GM18519 (cell line): ENCODE results near the gene ERC2.

Experiments used
- ATAC-seq: cut with Tn5 transposase; IDR thresholded peaks from one replicate; pipeline ENCODE4 v1.9.1; 2021; ENCODE audit warnings: mild to moderate bottlenecking, moderate library complexity; ENCODE audit not compliant: unreplicated experiment, low FRiP score

Gene ERC2

DNA sequence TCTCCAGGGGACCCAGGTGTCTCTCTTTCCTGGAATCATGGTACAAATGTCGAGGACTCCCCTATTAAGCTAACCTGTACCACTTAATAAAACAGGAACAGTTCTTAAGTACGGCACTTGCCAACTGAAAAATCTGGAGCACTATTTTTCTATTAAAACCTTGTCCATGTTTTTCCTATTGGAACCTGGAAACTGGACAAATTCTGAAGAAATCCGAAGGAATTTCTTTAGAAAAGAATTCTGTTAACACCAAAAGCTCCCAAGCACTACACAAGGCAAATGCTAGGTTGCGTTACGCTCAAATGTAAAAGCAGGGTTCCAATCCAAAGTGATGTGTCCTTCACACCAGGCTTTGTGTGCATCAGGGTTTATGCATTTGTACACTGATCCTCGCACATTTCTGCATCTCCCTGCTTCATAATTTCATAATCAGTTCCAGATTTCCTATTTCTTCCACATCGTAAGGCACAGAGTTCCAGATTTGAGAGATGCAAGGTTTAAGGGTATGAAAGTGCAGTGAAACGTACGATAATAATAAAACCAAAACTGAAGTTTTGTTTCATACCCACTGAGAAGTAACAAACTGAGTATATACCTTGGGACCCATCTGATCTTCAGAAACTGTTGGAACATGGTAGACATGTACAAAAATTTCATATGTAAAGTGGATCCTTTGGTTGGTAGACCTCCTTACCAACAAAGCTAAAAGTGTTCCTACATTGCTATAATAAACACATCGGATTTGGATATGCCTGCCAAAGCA lies 849.0 kb downstream of the ERC2 start:
- ATAC-seq = no peak

DNA sequence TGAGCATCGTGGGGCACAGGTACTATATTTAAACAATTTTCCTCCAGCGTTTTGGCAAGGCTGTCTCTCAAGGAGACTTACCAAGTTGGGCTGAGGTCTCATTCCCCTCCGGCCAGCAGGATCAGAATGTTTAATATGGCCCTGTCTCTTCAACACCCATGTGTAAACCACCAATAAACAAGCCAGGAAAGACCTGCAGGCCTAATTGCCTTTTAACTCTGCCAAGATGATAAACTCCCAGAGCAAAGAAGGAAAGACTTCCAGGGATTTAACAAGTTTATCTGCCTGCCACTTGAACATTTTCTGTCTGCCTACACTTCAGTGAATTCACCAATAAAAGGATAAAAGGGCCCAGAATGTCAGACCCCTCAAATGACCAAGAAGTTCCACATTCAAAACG lies 850.9 kb downstream of the ERC2 start:
- ATAC-seq = no peak

DNA sequence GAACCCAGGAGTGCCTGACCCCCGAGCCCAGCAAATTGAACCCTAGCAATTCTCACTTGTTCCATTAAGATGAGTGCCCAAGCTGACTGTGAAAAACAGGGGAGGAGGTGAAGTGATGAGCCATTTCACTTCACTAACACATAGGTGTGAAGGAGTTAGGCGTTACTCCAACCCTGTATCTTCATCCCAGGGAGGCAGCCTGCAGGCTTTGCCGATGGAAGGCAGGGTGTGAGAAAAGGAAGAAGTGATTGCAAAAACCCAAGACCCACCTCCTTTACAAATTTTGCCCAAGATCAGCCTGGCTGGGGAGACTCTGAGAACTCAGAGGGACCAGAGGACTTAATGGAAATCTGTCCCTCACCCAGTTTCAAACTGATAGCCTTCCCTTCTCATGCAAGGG lies 851.5 kb downstream of the ERC2 start:
- ATAC-seq = no peak

DNA sequence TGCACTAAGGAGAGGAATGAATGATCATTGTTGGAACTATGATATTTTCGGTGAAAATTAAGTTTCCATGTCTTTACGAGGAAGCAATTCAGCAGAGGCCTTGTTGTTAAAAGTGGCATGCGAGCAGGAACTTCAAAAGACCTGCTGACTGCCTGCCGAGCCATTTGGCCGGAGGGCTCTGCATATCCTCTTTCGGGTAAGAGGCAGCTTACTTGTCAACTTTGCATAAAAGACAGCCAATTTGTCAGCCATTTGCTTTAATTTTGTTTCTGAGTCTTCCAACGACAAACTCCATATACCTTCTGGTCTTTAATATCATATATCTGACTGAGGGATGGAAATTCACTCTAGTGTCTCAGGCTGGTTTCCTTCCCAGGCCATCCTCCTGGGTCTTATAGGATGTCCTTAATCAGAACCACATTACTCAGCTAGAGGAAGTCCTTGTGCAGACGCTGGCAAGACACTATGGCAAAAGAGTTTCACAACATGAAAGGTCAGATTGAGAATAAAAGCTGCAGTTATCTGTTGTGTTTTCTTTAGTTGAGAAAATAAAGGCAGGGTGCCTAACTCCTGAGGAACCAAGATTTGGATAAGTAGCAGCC lies 852.5 kb downstream of the ERC2 start:
- no peak for ATAC-seq

DNA sequence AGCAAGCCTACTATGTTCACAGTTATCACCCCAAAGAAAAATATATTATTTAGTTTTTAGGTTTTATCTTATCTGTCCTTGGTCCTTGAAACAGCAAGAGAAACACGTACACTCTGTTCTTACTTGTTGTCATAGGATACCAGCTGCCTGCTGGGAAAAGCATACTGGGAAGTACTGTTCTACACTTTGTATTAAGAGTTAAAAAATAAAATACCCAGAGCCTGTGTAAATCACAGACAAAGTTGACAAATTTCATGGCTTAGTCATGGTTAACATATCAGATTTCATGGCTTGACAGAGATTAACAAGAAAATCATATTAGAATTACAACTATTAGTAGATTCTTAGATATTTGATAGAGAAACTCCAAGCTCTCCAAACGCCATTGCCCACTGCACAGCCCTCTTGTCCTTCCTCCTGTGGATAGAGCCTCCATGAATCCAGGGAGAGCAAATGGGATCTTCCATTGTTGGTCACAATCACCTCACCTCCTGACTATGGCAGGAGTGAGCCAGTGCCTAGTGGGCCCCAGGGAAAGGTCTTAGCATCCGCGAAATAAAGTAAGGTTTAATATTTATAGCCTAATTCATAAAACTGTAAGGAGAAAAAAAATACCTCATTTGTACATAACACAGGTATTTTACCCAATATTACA lies 853.1 kb downstream of the ERC2 start:
- no peak for ATAC-seq

DNA sequence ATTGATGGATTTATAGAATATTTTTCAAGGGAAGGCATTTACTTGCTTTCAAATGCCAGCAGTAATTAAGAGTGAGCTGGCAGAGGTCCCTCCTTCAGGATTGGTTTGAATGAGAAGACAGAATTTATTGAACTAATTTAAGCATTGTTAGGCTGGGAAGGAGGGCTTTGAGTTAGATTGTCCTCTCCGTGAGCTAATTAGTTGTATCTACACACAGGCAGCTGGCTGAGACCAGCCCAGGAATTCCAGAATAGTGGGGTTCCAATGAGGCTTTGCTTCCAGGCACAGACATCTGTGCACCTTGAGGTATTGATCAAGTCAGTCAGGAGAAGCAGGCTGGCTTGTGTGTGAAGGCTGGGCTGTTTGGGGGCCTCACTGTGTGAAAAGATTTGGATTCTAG lies 857.1 kb downstream of the ERC2 start:
- ATAC-seq = no peak

DNA sequence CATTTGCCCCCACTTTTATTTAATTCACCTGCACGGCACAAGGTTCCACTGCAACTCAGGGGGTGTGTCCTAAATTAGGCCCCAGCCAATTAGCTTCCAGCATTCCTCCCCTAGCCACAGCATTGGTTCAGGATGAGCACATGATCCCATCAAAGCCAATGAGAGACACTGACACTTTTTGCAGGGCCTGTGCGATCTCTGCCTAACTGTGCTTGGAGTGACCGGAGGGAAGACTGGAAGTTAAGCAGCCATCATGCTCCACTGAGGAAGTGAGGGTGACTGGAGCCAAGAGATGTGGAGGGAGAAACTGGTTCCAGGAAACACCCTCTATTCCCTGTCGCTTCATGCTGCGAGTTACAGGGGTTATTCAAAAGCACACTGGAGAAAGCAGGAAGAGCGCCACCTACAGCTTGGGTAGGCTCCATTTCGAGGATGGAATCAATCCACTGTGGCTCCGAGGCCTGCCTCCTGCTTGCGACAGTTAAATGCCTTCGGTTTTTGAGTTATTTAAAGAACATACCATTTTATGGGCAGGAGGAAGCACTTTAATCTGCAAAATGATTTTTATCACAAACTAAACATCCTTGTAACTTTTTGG lies 858.9 kb downstream of the ERC2 start:
- ATAC-seq = no peak

DNA sequence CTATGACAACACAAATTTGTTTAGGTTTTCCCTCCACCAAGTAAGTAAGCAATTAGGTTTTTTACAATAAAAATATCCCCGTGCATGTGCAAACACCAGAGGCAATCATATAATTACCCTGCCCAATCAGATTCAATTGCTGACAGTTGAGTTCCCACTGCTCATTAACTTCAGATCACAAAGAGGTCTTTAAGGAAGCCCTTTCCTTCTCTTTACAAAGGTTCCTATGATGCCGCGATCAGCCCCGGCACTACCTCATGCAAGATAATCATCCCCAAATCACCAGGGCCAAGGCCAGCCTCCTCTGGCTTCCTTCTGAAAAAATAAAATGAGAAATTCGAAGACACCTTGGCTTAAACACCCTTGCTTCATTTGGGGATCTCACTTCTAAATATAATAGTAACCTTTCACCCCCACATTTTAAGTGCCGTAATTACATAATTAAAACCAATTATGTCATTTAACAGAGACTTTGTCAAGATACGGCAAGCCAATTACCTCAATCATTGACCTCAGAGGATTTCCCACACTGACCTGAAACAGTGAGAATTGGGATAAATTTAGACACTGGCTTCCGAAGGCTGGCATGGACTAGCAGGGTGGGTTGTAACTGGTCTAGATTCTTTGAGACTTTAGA lies 859.8 kb downstream of the ERC2 start:
- ATAC-seq = no peak

DNA sequence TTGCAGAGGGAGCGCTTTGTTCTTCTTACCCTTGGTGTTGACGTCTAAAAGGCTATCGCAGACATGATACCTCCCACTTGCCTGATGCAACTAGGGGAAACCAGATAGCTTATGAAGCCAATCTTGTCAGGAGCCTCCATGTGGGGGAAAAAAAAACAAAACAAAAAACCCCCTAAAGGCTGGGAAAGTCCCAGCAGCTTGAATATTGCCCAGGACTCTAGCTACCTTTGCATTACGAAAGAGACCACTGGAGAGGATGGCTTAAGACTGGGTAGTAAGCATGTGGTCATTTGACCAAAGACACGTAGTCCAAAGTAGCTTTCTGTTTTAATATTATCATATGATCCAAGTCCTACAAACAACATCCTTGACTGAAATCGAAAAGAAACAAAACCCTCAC lies 860.4 kb downstream of the ERC2 start:
- peak; percentile 81 for ATAC-seq

DNA sequence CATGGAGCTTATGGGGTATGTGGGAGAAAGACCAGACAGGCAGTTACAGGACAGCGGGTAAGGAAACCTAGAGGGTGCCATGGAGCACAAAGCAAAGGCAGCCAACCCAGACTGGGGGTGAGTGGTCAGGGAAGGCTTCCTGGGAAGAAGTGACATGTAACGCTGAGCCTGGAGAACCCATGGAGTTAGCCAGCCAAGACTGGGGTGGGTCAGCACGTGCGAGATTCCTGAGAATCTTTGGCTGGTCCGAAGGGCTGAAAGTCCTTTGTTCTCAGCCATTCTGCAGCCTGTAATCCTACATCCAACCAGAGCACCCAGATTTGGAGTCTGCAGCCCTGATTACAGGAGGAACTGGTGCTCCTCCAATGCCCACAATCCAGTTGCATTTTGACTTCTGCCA lies 861.1 kb downstream of the ERC2 start:
- ATAC-seq = no peak

DNA sequence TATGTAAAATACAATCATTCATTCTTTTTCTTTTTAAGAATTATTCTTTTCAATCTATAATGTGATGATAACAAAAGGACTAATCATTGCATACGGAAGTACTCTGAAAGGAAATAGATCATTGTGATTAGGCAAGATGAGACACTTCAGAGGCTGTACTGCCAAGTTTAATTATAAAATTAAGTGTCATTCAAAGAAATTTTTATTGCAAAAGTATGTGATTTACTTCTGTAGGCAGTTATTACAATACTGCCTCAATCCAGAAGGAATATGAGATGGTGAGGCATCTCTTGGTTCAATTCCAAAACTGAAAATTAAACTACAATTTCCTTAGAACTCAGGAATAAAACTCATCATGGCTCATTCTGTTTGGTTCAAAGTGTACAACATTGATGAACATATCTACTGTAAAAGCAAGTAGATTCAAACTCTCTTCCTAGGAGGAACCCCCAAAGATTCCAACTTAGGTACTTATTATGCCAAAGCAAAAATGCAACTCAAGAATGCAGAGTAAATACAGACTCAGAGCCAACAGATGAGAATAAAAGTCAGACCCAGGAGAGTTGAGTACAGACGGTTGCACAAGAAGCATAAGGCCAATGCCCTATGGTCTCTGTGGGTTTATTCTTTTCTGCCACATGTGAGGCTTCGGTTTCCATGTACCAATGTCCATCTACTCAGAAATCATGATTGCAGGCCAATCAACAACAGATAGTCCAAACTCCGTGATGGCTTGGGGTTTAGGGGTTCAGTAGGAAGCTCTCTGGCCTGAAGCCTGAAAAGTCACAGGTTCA lies 862.6 kb downstream of the ERC2 start:
- no peak for ATAC-seq

DNA sequence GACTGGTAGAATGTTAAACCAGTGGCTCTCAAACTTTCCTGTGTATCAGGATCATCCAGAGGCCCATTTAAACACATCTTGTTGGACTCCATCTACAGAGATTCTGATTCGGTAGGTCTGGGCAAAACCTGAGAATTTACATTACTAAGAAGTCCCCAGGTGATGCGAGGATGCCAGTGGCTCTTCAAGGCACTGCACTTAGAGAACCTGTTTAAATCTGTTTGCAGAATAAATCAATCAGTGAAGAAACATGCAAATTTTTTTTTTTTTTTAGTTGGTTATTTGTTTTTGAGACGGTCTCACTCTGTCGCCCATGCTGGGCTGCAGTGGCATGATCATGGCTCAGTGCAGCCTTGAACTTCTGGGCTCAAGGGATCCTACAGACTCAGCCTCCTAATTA lies 863.4 kb downstream of the ERC2 start:
- ATAC-seq = no peak

DNA sequence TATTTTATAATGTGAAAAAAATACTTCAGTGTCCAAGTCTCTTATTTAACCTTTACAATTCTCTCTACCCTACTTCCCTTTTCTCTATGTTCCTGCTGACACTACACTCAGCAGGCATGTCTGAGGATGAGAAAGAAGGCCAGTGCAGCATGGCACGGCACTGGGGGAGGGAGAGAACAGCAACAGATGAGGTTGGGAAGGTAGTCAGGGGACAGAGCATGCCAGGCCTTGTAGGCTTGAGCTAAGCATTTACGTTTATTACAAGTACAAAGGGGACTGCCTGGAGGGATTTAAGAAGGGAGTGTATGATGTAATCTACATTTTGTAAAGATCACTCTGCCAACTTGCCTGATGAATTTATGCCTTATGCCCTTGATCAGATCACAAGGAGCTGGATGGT lies 863.9 kb downstream of the ERC2 start:
- ATAC-seq = no peak

DNA sequence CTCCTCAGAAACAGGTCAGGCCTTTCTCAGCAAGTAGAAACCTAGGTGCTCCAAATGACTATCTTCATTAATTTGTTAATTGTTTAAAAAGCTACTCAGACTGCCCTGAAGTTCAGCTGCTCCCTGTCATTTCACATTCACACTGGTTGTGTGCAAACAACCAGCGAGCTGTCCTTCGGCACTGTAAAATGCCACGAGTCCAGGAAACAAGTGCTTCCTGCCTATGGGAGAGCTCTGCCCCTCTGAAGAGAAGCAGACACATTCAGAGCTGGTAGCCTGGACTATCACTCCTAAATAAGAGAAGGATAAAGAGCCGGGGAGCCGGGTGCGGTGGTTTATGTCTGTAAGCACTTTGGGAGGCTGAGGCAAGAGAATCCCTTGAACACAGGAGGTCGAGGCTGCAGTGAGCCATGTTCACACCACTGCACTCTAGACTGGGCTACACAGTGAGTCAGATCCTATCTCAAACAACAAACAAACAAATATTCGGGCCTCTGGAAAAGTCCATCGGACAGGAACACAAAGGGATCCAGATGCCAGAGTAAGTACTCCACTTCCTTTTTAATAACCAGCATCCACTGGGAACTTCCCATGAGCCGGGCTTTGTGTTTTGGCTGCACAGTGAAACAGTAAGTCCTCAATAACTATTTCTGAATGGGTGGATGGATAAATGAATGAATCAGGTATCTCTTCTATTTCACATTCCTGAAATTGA lies 866.7 kb downstream of the ERC2 start:
- no peak for ATAC-seq

DNA sequence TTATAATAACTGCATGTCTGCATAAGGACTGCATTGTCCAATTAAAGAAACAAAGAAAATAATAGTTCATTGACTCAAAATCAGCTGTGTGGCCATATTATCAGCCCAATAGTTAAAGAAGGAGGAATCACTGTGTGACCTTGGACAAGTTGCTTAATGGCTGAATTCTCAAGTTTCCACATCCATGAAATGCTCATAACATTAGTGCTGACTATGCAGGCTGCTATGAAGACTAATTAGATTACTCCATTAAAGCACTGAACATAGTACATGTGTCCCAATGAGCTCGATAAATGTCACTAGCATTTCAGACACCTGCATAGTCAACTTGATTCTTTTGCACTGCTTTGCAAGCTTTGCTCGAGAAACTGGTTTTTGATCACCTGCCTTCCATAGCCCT lies 870.0 kb downstream of the ERC2 start:
- ATAC-seq = no peak

DNA sequence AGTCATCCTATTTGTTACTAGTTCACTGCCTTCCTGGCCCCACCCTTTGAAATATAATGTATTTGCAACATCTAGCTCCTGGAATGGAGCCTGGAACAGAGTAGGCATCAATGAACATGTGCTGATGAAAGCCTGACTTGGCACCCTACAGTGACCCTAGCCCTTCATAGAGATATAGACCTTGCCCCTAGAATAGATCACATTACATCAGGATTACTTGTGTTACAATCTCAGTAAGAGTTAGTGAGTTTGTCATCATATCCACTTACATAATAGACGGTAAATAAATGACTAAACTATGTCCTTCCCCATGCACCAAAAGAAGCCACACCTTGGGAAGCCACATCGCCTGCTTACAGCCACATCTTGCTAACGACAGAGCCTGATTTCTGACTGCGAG lies 870.6 kb downstream of the ERC2 start:
- ATAC-seq = no peak

DNA sequence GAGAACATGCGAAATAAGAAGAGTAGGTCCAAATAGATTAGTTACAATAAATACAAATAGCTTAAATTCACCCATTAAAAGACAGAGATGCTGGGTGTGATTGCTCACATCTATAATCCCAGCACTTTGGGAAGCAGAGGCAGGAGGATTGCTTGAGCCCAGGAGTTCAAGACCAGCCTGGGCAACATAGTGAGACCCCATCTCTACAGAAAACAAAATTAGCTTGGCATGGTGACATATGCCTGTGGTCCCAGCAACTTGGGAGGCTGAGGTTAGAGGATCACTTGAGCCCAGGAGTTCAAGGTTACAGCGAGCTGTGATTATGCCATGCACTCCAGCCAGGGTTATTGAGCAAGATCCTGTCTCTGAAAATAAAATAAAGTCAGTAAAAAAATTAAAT lies 872.1 kb downstream of the ERC2 start:
- ATAC-seq = no peak

DNA sequence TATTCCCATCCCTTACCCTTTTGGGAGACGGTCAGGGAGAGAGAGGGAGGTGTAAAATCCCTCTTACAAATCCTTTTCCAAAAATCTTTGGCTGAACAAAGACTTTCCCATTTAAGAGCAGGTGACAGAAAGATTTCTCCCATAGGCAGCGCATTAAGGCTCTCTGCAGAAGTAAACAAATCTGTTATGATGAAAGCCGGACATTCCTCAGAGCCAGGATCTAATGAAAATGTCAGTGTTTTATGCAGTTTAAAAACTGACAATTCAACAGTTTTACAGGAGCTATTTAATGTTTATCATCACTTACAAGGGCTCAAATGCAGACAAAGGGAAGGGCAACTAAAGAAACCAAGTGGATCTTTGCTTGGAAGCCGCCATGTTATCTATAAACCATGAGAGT lies 872.8 kb downstream of the ERC2 start:
- ATAC-seq = no peak

DNA sequence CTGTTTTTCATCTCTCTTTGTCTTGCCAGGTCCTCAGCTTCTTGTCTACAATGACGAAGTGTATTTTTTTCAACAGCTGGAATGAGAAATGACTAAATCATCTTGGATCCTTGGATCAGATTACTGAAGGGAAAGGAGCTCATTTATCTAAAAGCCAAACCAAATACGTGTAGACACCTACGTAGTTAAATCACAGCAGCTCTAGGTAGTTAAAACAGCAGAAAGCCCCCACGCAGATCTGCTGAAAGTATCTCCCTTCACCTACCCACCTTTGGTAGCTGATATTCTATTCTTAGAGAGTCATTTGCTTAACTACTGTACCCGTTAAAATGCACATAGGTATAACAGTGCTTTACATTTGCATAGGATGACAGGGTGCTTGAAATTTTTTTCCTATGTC lies 875.7 kb downstream of the ERC2 start:
- ATAC-seq = no peak

DNA sequence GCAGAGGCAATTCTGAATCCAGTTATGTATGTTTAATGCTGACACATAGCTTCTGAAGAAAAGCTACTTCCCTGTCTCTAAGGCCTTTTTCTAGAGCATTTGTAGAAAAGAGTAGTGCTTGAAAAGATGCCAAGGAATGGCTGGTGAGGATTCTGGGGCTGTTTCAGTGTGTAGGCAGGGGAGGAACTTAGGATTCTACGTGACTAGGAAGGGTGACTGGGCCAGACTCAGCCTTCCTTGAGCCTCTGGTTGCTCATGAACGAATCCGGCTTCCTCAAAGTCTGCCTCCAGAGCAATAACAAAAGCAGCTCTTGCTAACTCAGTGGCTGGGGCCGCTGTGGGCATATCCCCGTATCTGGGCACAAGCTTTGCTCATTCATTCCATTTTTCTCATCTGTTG lies 876.4 kb downstream of the ERC2 start:
- ATAC-seq = no peak
